HepG2 (cell line): ENCODE data around the gene SAMD4A. TPM values are rescaled to one million over a fixed set of nuclear protein-coding genes. Genes with fewer than 3 reads are reported as not detected.

Experiments
- ATAC-seq: fragments of 200-7000 bp; cut with Tn5 transposase; 3 replicates; pipeline ENCODE4 v1.9.1; 2020; ENCODE audit warnings: mild to moderate bottlenecking, moderate library complexity
- BruUV-seq: library from RNA; stranded (reverse); fragments of 400-500 nt; replicated peaks from 2 replicates; lab custom pipeline; 2021; lab: Mats Ljungman, UMichigan
- CTCF ChIA-PET: fragments of 300-600 bp; formaldehyde crosslinking; extraction: SDS; loops from one replicate; lab custom pipeline; 2021; ENCODE audit warnings: low total read pairs, inconsistent platforms, low intra/inter-chr PET ratio; lab: Yijun Ruan, JAX
- POLR2A ChIA-PET: fragments of 350-600 bp; sonication (Branson Sonifier 250); formaldehyde crosslinking; loops from one replicate; lab custom pipeline; 2020; ENCODE audit warnings: antibody characterized with exemption, inconsistent platforms; lab: Yijun Ruan, JAX
- DNase-seq: peaks from one replicate; pipeline ENCODE4 v3.0.0-alpha.2; 2015; ENCODE audit warnings: low spot score
- FAIRE-seq: peaks from 3 replicates; lab custom pipeline; 2011; peaks lifted over from hg19 to GRCh38; lab: Jason Lieb, UNC
- H2AFZ ChIP-seq: one replicate; pipeline ENCODE4 v1.6.1; 2011; ENCODE audit warnings: low read length, inconsistent platforms
- H3K27ac ChIP-seq: fragments of 300-600 bp; 3 replicates; pipeline ENCODE4 v1.8.0; 2011; ENCODE audit warnings: mixed run types, mild to moderate bottlenecking, mixed read lengths, low read length, inconsistent platforms; ENCODE audit not compliant: insufficient read depth; ENCODE audit errors: extremely low read length
- H3K27me3 ChIP-seq, 2 experiments: fragments of 200-600 bp in 1 of 2; 2 replicates in 1 of 2; 3 replicates in 1 of 2; pipeline versions ENCODE4 v1.6.0 to v1.8.0; 2011; ENCODE audit warnings: low read length in 2 of 2, mild to moderate bottlenecking in 2 of 2, moderate library complexity in 2 of 2, inconsistent platforms in 1 of 2; ENCODE audit not compliant: insufficient read depth in 2 of 2, control insufficient read depth in 1 of 2
- H3K36me3 ChIP-seq, 2 experiments: fragments of 200-600 bp in 1 of 2; replicated peaks in 1 of 2; 2 replicates in 1 of 2; 3 replicates in 1 of 2; pipeline versions ENCODE4 v1.5.1 to v1.8.0; 2011; ENCODE audit warnings: low read length in 2 of 2, inconsistent platforms in 1 of 2; ENCODE audit not compliant: insufficient read depth in 2 of 2, control insufficient read depth in 1 of 2
- H3K4me1 ChIP-seq: 2 replicates; pipeline ENCODE4 v1.5.1; 2012; ENCODE audit warnings: low read length, inconsistent platforms; ENCODE audit not compliant: insufficient read depth
- H3K4me2 ChIP-seq: 2 replicates; pipeline ENCODE4 v1.6.0; 2011; ENCODE audit warnings: low read depth, low read length, inconsistent platforms
- H3K4me3 ChIP-seq, 3 experiments: fragments of 200-600 bp in 1 of 3; sonication (generic), shearing (Covaris generic) in 1 of 3; replicated peaks in 1 of 3; 2 replicates each; pipeline ENCODE4 v1.5.1; 2011 to 2016; ENCODE audit warnings: low read length in 3 of 3, inconsistent platforms in 2 of 3, low read depth in 2 of 3, mild to moderate bottlenecking in 2 of 3, control low read depth in 1 of 3, mixed read lengths in 1 of 3; ENCODE audit not compliant: insufficient read depth in 1 of 3
- H3K79me2 ChIP-seq: one replicate; pipeline ENCODE4 v1.6.1; 2011; ENCODE audit warnings: low read length, inconsistent platforms; ENCODE audit not compliant: insufficient read depth
- H3K9ac ChIP-seq: 2 replicates; pipeline ENCODE4 v1.6.0; 2011; ENCODE audit warnings: mild to moderate bottlenecking, low read depth, low read length, inconsistent platforms; ENCODE audit not compliant: insufficient read depth
- H3K9me3 ChIP-seq: 2 replicates; pipeline ENCODE4 v1.5.1; 2012; ENCODE audit warnings: mild to moderate bottlenecking, low read length
- H4K20me1 ChIP-seq: 2 replicates; pipeline ENCODE4 v1.6.0; 2011; ENCODE audit warnings: inconsistent platforms, mild to moderate bottlenecking, low read length, moderate library complexity; ENCODE audit not compliant: insufficient read depth
- CCDC6 ChIP-seq: sonication (generic); formaldehyde crosslinking; IDR thresholded peaks from 2 replicates; pipeline ENCODE4 v1.8.1; 2022; ENCODE audit warnings: mild to moderate bottlenecking, missing genetic modification reagents, moderate library complexity
- CEBPB ChIP-seq: IDR thresholded peaks from 2 replicates; pipeline ENCODE4 v1.6.1; 2011; ENCODE audit warnings: low read depth, low read length, improper control_type of control experiment, borderline replicate concordance
- DNMT1 ChIP-seq: sonication (generic); formaldehyde crosslinking; IDR thresholded peaks from 2 replicates; pipeline ENCODE4 v1.5.1; 2020; ENCODE audit warnings: mild to moderate bottlenecking, missing genetic modification reagents
- HOXA9 ChIP-seq: sonication (generic); formaldehyde crosslinking; IDR thresholded peaks from 2 replicates; pipeline ENCODE4 v1.8.1; 2022; ENCODE audit warnings: missing genetic modification reagents, mild to moderate bottlenecking, moderate library complexity, borderline replicate concordance
- MEF2D ChIP-seq: sonication (generic); formaldehyde crosslinking; IDR thresholded peaks from 2 replicates; pipeline ENCODE4 v1.5.1; 2020; ENCODE audit warnings: mild to moderate bottlenecking, missing genetic modification reagents
- MYNN ChIP-seq: sonication (generic); formaldehyde crosslinking; IDR thresholded peaks from 2 replicates; pipeline ENCODE4 v1.4.0; 2020; ENCODE audit warnings: mild to moderate bottlenecking, low read depth, missing genetic modification reagents
- SOX5 ChIP-seq: IDR thresholded peaks from 2 replicates; pipeline ENCODE4 v1.6.1; 2016; ENCODE audit warnings: borderline replicate concordance
- WIZ ChIP-seq: sonication (generic); formaldehyde crosslinking; IDR thresholded peaks from 2 replicates; pipeline ENCODE4 v1.5.1; 2020; ENCODE audit warnings: mild to moderate bottlenecking, missing genetic modification reagents
- ZFP62 ChIP-seq: sonication (generic); formaldehyde crosslinking; IDR thresholded peaks from 2 replicates; pipeline ENCODE4 v1.4.0; 2020; ENCODE audit warnings: missing genetic modification reagents
- ZNF224 ChIP-seq: sonication (generic); formaldehyde crosslinking; IDR thresholded peaks from 2 replicates; pipeline ENCODE4 v1.5.0; 2020; ENCODE audit warnings: mild to moderate bottlenecking, missing genetic modification reagents
- ZNF441 ChIP-seq: sonication (generic); formaldehyde crosslinking; IDR thresholded peaks from 2 replicates; pipeline ENCODE4 v1.7.0; 2021; ENCODE audit warnings: missing genetic modification reagents, borderline replicate concordance
- ZNF512B ChIP-seq: sonication (generic); formaldehyde crosslinking; IDR thresholded peaks from 2 replicates; pipeline ENCODE4 v1.5.1; 2020; ENCODE audit warnings: missing genetic modification reagents, mild to moderate bottlenecking, borderline replicate concordance
- ZNF639 ChIP-seq: conservative IDR thresholded peaks from 2 replicates; pipeline ENCODE4 v1.6.1; 2018; ENCODE audit warnings: missing genetic modification reagents
- ZNF713 ChIP-seq: sonication (generic); formaldehyde crosslinking; IDR thresholded peaks from 2 replicates; pipeline ENCODE4 v1.4.0; 2020; ENCODE audit warnings: mild to moderate bottlenecking, missing genetic modification reagents
- ZNF740 ChIP-seq: sonication (generic); formaldehyde crosslinking; IDR thresholded peaks from 2 replicates; pipeline ENCODE4 v1.4.0; 2020; ENCODE audit warnings: missing genetic modification reagents
- WGBS: methylation state at CpG from one replicate; pipeline ENCODE4 v1.1.6; 2017; ENCODE audit warnings: low lambda C conversion rate; 5-methylcytosine and 5-hydroxymethylcytosine counted together
- in situ Hi-C: cut with HindIII; loops from 2 replicates; pipeline ENCODE4 v1.10.0; 2017; ENCODE audit warnings: low pct_unique_long_range_greater_than_20kb; ENCODE audit not compliant: extremely low pct_ligation_motif_present
- intact Hi-C: fragments of 100-400 bp; cut with micrococcal nuclease; formaldehyde crosslinking; loops from one replicate; pipeline ENCODE4 v1.10.0; 2022; ENCODE audit not compliant: unreplicated experiment
- polyA plus RNA-seq, 8 experiments: library from polyadenylated mRNA; depleted of rRNA in 3 of 8; stranded (reverse) in 7 of 8; unstranded in 1 of 8; fragments of >200 nt; fragmentation: Illumina TruSeq in 4 of 8; extraction: Trizol in 4 of 8; gene quantifications; 2 replicates each; pipeline versions ENCODE4 v1.2.1 to v1.2.3, GENCODE V29; 2011 to 2016; ENCODE audit warnings: low read depth in 4 of 8, missing spikeins in 1 of 8, mixed read lengths in 1 of 8; ENCODE audit not compliant: insufficient read depth in 1 of 8
- total RNA-seq, 5 experiments: library from RNA; depleted of rRNA; stranded (reverse); fragments of >200 nt; fragmentation: Illumina TruSeq; extraction: Trizol; gene quantifications; 2 replicates each; pipeline ENCODE4 v1.2.3, GENCODE V29; 2016; ENCODE audit warnings: low read depth in 1 of 5
- TF ChIP-seq, protein P1 (sequence below): sonication (generic); formaldehyde crosslinking; IDR thresholded peaks from 2 replicates; pipeline ENCODE4 v1.4.0; 2020; ENCODE audit warnings: missing genetic modification reagents

The SAMD4A gene
- total and polyA plus RNA-seq, 2 of the 13 experiments (the other 11 are each of a cell fraction or from before 2014, with no cell fraction given), result 11.8 to 13.0 TPM

DNA sequence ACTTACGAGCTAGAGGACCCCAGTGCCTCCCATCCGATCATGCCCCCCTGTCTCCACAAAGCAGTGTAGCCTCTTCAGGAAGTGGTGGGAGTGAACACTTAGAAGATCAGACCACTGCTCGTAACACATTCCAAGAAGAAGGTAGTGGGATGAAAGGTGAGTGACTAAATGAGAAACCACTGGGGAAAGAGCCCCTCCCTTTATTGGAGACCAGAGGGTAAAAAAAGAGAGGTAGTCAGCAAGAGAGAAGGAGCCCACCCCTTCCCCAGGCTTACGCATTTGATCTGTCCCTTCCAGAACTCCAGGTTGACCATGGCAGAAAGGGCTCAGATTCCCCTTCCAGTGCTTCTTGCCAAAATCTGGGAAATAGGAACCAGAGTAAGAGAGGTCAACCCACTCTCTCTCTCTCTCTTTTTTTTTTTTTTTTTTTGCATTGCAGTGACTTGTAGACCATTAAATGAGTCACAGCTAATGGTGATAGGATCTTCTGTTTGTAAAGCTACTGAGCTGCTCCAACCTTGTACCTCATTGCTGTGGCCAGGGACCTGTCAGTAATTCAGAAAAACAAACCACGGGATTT, 170.3 kb downstream of the SAMD4A start:
- peaks cover 3% of the 10 kb centered on the region for H3K79me2 ChIP-seq
- intact Hi-C loops, result no loop called here
- peaks cover 17% of the 10 kb centered on the region for H3K4me1 ChIP-seq
- H4K20me1 ChIP-seq, result peaks cover 8% of the 10 kb centered on the region
- ATAC-seq, result no peak
- no peak overlapping the region for H3K4me2 ChIP-seq
- ChIA-PET CTCF (no interaction called here), POLR2A (no interaction called here)
- H3K27me3 ChIP-seq, result no peaks in the 10 kb centered on the region
- no peak overlapping the region for H3K9ac ChIP-seq
- peaks cover 16 to 41% of the 10 kb centered on the region in 2 experiments for H3K36me3 ChIP-seq
- in situ Hi-C loops, result no loop called here
- no peaks in the 10 kb centered on the region for H3K9me3 ChIP-seq
- no peak for DNase-seq
- H2AFZ ChIP-seq, result no peak overlapping the region
- no peak overlapping the region for H3K4me3 ChIP-seq
- BruUV-seq, result no TSS peak
- FAIRE-seq, result no peak
- 96% methylated on average over 5 of the region's 5 CpGs for WGBS
- no peak overlapping the region for H3K27ac ChIP-seq
- no peak for TF ChIP-seq MYNN (CRISPR knock-in tag)
- TF ChIP-seq, protein P1, sequence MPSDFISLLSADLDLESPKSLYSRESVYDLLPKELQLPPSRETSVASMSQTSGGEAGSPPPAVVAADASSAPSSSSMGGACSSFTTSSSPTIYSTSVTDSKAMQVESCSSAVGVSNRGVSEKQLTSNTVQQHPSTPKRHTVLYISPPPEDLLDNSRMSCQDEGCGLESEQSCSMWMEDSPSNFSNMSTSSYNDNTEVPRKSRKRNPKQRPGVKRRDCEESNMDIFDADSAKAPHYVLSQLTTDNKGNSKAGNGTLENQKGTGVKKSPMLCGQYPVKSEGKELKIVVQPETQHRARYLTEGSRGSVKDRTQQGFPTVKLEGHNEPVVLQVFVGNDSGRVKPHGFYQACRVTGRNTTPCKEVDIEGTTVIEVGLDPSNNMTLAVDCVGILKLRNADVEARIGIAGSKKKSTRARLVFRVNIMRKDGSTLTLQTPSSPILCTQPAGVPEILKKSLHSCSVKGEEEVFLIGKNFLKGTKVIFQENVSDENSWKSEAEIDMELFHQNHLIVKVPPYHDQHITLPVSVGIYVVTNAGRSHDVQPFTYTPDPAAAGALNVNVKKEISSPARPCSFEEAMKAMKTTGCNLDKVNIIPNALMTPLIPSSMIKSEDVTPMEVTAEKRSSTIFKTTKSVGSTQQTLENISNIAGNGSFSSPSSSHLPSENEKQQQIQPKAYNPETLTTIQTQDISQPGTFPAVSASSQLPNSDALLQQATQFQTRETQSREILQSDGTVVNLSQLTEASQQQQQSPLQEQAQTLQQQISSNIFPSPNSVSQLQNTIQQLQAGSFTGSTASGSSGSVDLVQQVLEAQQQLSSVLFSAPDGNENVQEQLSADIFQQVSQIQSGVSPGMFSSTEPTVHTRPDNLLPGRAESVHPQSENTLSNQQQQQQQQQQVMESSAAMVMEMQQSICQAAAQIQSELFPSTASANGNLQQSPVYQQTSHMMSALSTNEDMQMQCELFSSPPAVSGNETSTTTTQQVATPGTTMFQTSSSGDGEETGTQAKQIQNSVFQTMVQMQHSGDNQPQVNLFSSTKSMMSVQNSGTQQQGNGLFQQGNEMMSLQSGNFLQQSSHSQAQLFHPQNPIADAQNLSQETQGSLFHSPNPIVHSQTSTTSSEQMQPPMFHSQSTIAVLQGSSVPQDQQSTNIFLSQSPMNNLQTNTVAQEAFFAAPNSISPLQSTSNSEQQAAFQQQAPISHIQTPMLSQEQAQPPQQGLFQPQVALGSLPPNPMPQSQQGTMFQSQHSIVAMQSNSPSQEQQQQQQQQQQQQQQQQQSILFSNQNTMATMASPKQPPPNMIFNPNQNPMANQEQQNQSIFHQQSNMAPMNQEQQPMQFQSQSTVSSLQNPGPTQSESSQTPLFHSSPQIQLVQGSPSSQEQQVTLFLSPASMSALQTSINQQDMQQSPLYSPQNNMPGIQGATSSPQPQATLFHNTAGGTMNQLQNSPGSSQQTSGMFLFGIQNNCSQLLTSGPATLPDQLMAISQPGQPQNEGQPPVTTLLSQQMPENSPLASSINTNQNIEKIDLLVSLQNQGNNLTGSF (CRISPR knock-in tag), result no peak
- TF ChIP-seq ZNF639 (CRISPR knock-in tag), result no peak
- TF ChIP-seq ZNF512B, result no peak
- no peak for TF ChIP-seq ZNF224 (CRISPR knock-in tag)
- TF ChIP-seq SOX5 (CRISPR knock-in tag), result no peak
- TF ChIP-seq CCDC6 (CRISPR knock-in tag), result no peak
- no peak for TF ChIP-seq ZNF441 (CRISPR knock-in tag)
- no peak for TF ChIP-seq ZFP62 (CRISPR knock-in tag)
- TF ChIP-seq CEBPB, result no peak
- no peak for TF ChIP-seq MEF2D (CRISPR knock-in tag)
- no peak for TF ChIP-seq DNMT1
- no peak for TF ChIP-seq ZNF713 (CRISPR knock-in tag)
- TF ChIP-seq HOXA9 (CRISPR knock-in tag), result no peak
- no peak for TF ChIP-seq ZNF740 (CRISPR knock-in tag)
- TF ChIP-seq WIZ (CRISPR knock-in tag), result no peak
